AG09319 (cell line): ENCODE results near the gene HECTD2.

ENCODE experiments used
- DNase-seq: peaks from one replicate; pipeline ENCODE4 v3.0.0-alpha.2; 2010; ENCODE audit warnings: low read depth; ENCODE audit errors: extremely low read depth
- TF ChIP-seq, protein P1 (sequence below): IDR thresholded peaks from 2 replicates; pipeline ENCODE4 v1.5.1; 2011; ENCODE audit warnings: low read depth, mild to moderate bottlenecking, inconsistent platforms, low read length, moderate library complexity

HECTD2 gene

GRCh38 chr10:91391920-91392319, 18.2 kb upstream of the HECTD2 start:
- no peak for DNase-seq
- TF ChIP-seq, protein P1, sequence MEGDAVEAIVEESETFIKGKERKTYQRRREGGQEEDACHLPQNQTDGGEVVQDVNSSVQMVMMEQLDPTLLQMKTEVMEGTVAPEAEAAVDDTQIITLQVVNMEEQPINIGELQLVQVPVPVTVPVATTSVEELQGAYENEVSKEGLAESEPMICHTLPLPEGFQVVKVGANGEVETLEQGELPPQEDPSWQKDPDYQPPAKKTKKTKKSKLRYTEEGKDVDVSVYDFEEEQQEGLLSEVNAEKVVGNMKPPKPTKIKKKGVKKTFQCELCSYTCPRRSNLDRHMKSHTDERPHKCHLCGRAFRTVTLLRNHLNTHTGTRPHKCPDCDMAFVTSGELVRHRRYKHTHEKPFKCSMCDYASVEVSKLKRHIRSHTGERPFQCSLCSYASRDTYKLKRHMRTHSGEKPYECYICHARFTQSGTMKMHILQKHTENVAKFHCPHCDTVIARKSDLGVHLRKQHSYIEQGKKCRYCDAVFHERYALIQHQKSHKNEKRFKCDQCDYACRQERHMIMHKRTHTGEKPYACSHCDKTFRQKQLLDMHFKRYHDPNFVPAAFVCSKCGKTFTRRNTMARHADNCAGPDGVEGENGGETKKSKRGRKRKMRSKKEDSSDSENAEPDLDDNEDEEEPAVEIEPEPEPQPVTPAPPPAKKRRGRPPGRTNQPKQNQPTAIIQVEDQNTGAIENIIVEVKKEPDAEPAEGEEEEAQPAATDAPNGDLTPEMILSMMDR, result no peak

- TF ChIP-seq, protein P1, result no peak
- no peak for DNase-seq
Measured at GRCh38 chr10:91406322-91406721, 3.8 kb upstream of the HECTD2 start.

DNA sequence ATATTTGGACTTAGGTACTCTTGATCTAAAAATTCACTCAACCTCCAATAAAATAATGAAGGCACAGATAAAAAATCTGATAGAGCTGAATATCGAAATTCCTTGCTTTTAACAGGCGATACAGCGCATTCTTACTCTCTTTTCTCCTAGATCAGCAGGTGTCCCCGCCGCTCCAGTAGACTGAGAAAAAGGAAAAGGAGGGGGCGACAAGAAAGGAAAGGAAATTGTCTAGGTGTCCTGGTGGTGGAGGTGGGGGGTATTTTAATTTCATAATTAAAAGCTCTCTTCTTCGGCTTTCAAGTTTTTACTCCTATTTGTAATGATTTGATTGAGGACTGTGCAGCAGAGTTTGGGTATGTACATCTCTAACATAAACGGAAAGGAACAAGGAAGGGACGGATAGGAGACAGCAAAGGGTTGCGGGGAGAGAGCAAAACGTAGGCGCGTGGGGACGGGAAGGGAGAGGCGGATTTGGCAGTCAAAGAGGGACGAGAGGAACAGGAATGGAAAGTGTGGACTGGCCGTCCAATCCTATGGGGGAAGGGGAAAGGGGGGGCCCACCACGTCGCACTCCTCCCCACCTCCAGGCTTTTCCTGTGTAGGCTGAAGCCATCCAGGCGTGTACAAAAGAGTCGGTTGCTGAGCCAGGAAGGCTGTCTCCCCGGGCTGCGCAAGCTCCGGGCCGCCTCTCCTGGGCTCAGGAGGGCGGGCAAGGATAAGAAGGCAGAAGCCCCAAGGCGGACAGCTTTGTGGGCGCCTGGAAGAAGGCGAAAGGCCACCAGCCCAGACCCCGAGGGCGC, 875 bp upstream of the HECTD2 start:
- TF ChIP-seq, protein P1, result no peak
- peak; percentile 62 for DNase-seq

GRCh38 chr10:91410638-91411371, 661 bp downstream of the HECTD2 start:
- TF ChIP-seq, protein P1, result no peak
- no peak for DNase-seq

GRCh38 chr10:91411621-91412020, 1.5 kb downstream of the HECTD2 start:
- TF ChIP-seq, protein P1, result no peak
- no peak for DNase-seq

- DNase-seq, result no peak
- TF ChIP-seq, protein P1, result no peak
Measured at GRCh38 chr10:91412354-91413087, 2.4 kb downstream of the HECTD2 start.

DNA sequence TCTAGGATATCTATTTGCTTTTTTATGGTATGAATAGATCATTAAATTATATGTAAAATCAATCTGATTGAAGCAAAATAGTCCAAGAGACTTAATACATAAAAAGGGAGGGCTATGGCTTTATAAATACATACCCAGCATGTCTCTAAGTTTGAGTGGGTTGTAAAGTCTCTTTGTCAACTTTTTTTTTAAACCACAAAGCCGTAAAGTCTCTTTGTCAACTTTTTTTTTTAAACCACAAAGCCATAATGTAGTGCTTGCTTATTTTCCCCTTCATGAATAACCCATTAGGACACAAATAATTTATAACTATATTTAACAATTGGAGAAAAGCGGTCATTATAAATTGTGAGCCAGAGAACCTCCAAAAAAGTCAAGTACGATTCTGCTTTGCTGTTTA, 5.7 kb downstream of the HECTD2 start:
- TF ChIP-seq, protein P1, result no peak
- no peak for DNase-seq
